Trophoblast cell (in vitro differentiated cells and primary cell): ENCODE measurements around the gene EIF4G1. TPM values are rescaled to one million over a fixed set of nuclear protein-coding genes. Genes with fewer than 3 reads are reported as not detected.
"Not testable (repeated sequence)": the region's sequence is repeated elsewhere in the genome, so short reads cannot be mapped to it uniquely, and the experiment has no call there.

Source experiments
- DNase-seq, 2 donors: peaks; one replicate each; pipeline ENCODE4 v3.0.0-alpha.2; 2016
- H2AFZ ChIP-seq: 2 replicates; pipeline ENCODE4 v1.6.1; 2013; ENCODE audit warnings: low read length, moderate library complexity, mild to moderate bottlenecking; ENCODE audit not compliant: insufficient read depth, poor library complexity
- H2AK5ac ChIP-seq: 2 replicates; pipeline ENCODE4 v1.6.1; 2013; ENCODE audit warnings: mild to moderate bottlenecking, low read length
- H2BK120ac ChIP-seq: 2 replicates; pipeline ENCODE4 v1.6.1; 2013; ENCODE audit warnings: low read length, mild to moderate bottlenecking, moderate library complexity; ENCODE audit not compliant: insufficient read depth, poor library complexity
- H2BK12ac ChIP-seq: 2 replicates; pipeline ENCODE4 v1.6.1; 2013; ENCODE audit warnings: mild to moderate bottlenecking, low read length, moderate library complexity
- H2BK5ac ChIP-seq: 2 replicates; pipeline ENCODE4 v1.6.1; 2013; ENCODE audit warnings: low read length, low read depth, moderate library complexity, mild to moderate bottlenecking; ENCODE audit not compliant: poor library complexity
- H3K14ac ChIP-seq: 2 replicates; pipeline ENCODE4 v1.6.1; 2013; ENCODE audit warnings: mild to moderate bottlenecking, low read length
- H3K18ac ChIP-seq: 2 replicates; pipeline ENCODE4 v1.6.1; 2013; ENCODE audit warnings: mild to moderate bottlenecking, low read length
- H3K23ac ChIP-seq: 2 replicates; pipeline ENCODE4 v1.6.1; 2013; ENCODE audit warnings: low read length
- H3K27ac ChIP-seq: 2 replicates; pipeline ENCODE4 v1.5.1; 2013; ENCODE audit warnings: low read depth, mild to moderate bottlenecking, inconsistent platforms, low read length, moderate library complexity
- H3K27me3 ChIP-seq: 2 replicates; pipeline ENCODE4 v1.6.1; 2013; ENCODE audit warnings: inconsistent platforms, mild to moderate bottlenecking, low read length, moderate library complexity; ENCODE audit not compliant: insufficient read depth
- H3K36me3 ChIP-seq, 2 experiments: 1 replicate in 1 of 2; 2 replicates in 1 of 2; pipeline ENCODE4 v1.6.1; 2013; ENCODE audit warnings: low read length in 2 of 2, mild to moderate bottlenecking in 2 of 2, moderate library complexity in 1 of 2; ENCODE audit not compliant: insufficient read depth in 2 of 2, control insufficient read depth in 1 of 2
- H3K4ac ChIP-seq: 2 replicates; pipeline ENCODE4 v1.6.1; 2013; ENCODE audit warnings: low read depth, mild to moderate bottlenecking, low read length, moderate library complexity
- H3K4me1 ChIP-seq, 2 experiments: 1 replicate in 1 of 2; 2 replicates in 1 of 2; pipeline ENCODE4 v1.6.1; 2013; ENCODE audit warnings: low read length in 2 of 2, mild to moderate bottlenecking in 2 of 2, moderate library complexity in 1 of 2; ENCODE audit not compliant: insufficient read depth in 2 of 2, control insufficient read depth in 1 of 2
- H3K4me2 ChIP-seq: 2 replicates; pipeline ENCODE4 v1.6.1; 2013; ENCODE audit warnings: inconsistent platforms, mild to moderate bottlenecking, low read length, moderate library complexity
- H3K4me3 ChIP-seq: 2 replicates; pipeline ENCODE4 v1.5.1; 2013; ENCODE audit warnings: mild to moderate bottlenecking, low read depth, low read length, inconsistent platforms
- H3K79me1 ChIP-seq: one replicate; pipeline ENCODE4 v1.6.1; 2013; ENCODE audit warnings: low read length
- H3K79me2 ChIP-seq: 2 replicates; pipeline ENCODE4 v1.6.1; 2013; ENCODE audit warnings: low read length, mild to moderate bottlenecking; ENCODE audit not compliant: control insufficient read depth, insufficient read depth, poor library complexity
- H3K9ac ChIP-seq: 2 replicates; pipeline ENCODE4 v1.6.1; 2013; ENCODE audit warnings: mild to moderate bottlenecking, low read length
- H3K9me3 ChIP-seq: 2 replicates; pipeline ENCODE4 v1.6.1; 2013; ENCODE audit warnings: low read depth, mild to moderate bottlenecking, control low read depth, inconsistent platforms, low read length; ENCODE audit not compliant: insufficient read depth
- H4K12ac ChIP-seq: 2 replicates; pipeline ENCODE4 v1.6.1; 2013; ENCODE audit warnings: low read depth, mild to moderate bottlenecking, low read length, moderate library complexity
- H4K8ac ChIP-seq: 2 replicates; pipeline ENCODE4 v1.6.1; 2013; ENCODE audit warnings: low read depth, mild to moderate bottlenecking, low read length, moderate library complexity
- H4K91ac ChIP-seq: one replicate; pipeline ENCODE4 v1.6.1; 2013; ENCODE audit warnings: low read depth, mild to moderate bottlenecking, low read length, moderate library complexity
- WGBS: extraction: QIAGEN DNeasy Blood & Tissue Kit; methylation state at CpG from one replicate; pipeline ENCODE4 v1.1.7; 2013; ENCODE audit warnings: missing lambda C conversion rate; ENCODE audit not compliant: insufficient read length, insufficient coverage; ENCODE audit errors: extremely low coverage; 5-methylcytosine and 5-hydroxymethylcytosine counted together
- polyA plus RNA-seq: library from polyadenylated mRNA; stranded (reverse); fragments of 200-250 nt; gene quantifications from 2 replicates; pipeline ENCODE4 v1.2.3, GENCODE V29; 2013

The EIF4G1 gene, protein sequence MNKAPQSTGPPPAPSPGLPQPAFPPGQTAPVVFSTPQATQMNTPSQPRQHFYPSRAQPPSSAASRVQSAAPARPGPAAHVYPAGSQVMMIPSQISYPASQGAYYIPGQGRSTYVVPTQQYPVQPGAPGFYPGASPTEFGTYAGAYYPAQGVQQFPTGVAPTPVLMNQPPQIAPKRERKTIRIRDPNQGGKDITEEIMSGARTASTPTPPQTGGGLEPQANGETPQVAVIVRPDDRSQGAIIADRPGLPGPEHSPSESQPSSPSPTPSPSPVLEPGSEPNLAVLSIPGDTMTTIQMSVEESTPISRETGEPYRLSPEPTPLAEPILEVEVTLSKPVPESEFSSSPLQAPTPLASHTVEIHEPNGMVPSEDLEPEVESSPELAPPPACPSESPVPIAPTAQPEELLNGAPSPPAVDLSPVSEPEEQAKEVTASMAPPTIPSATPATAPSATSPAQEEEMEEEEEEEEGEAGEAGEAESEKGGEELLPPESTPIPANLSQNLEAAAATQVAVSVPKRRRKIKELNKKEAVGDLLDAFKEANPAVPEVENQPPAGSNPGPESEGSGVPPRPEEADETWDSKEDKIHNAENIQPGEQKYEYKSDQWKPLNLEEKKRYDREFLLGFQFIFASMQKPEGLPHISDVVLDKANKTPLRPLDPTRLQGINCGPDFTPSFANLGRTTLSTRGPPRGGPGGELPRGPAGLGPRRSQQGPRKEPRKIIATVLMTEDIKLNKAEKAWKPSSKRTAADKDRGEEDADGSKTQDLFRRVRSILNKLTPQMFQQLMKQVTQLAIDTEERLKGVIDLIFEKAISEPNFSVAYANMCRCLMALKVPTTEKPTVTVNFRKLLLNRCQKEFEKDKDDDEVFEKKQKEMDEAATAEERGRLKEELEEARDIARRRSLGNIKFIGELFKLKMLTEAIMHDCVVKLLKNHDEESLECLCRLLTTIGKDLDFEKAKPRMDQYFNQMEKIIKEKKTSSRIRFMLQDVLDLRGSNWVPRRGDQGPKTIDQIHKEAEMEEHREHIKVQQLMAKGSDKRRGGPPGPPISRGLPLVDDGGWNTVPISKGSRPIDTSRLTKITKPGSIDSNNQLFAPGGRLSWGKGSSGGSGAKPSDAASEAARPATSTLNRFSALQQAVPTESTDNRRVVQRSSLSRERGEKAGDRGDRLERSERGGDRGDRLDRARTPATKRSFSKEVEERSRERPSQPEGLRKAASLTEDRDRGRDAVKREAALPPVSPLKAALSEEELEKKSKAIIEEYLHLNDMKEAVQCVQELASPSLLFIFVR (N-terminal part only)
- polyA plus RNA-seq, result 441 and 461 TPM in 2 replicates

GRCh38 chr3:184314363-184314699, at the start of gene EIF4G1:
Gene EIF4G1, plus strand, starts transcription at chr3:184314606. Its CDS starts 1,191 bp downstream, at chr3:184315797.
- H3K23ac ChIP-seq, result no peak within 1 kb of the TSS
- H2BK12ac ChIP-seq, result peak within 1 kb of the TSS; percentile 34
- peaks cover 24 to 26% of the 10 kb centered on the region in 2 experiments for H3K36me3 ChIP-seq
- peak within 1 kb of the TSS; percentile 94 for H4K8ac ChIP-seq
- peak within 1 kb of the TSS; percentile 97 for H3K18ac ChIP-seq
- peak within 1 kb of the TSS; percentile 95 for H2BK120ac ChIP-seq
- no peaks in the 10 kb centered on the region for H3K27me3 ChIP-seq
- peak within 1 kb of the TSS; percentile 88 for H3K4me3 ChIP-seq
- peak within 1 kb of the TSS; percentile 92 for H2BK5ac ChIP-seq
- peak within 1 kb of the TSS; percentile 90 for H2AFZ ChIP-seq
- WGBS, result no CpG with 5 or more reads among the region's 40 CpGs
- H3K79me2 ChIP-seq, result peaks cover 33% of the 10 kb centered on the region
- peak within 1 kb of the TSS; percentile 86 for H4K12ac ChIP-seq
- peak within 1 kb of the TSS; percentile 83 for H3K4me2 ChIP-seq
- H3K27ac ChIP-seq, result peak within 1 kb of the TSS; percentile 93
- peaks cover 10 to 14% of the 10 kb centered on the region in 2 experiments for H3K4me1 ChIP-seq
- peak; percentile 93 to 94 for DNase-seq
- peaks cover 12% of the 10 kb centered on the region for H3K79me1 ChIP-seq
- peak within 1 kb of the TSS; percentile 99 for H2AK5ac ChIP-seq
- peak within 1 kb of the TSS; percentile 99 for H4K91ac ChIP-seq
- H3K14ac ChIP-seq, result peak within 1 kb of the TSS; percentile 99
- H3K4ac ChIP-seq, result peak within 1 kb of the TSS; percentile 100
- H3K9ac ChIP-seq, result peak within 1 kb of the TSS; percentile 90
- no peaks in the 10 kb centered on the region for H3K9me3 ChIP-seq

DNA sequence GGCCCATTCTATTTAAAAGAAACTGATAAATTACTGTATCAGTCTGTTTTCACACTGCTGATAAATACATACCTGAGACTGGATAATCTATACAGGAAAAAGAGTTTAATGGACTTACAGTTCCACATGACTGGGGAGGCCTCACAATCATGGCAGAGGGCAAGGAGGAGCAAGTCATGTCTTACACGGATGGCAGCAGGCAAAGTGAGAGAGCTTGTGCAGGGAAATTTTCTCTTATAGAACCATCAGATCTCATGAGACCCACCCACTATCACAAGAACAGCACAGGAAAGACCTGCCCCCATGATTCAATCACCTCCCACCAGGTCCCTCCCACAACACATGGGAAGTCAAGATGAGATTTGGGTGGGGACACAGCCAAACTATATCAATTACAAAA, 47.2 kb upstream of the EIF4G1 start:
- not testable (repeated sequence) for H4K12ac ChIP-seq, H3K4me2 ChIP-seq, H3K9me3 ChIP-seq, DNase-seq, H2AK5ac ChIP-seq, H2BK120ac ChIP-seq, H3K4me3 ChIP-seq, H3K23ac ChIP-seq, H3K4me1 ChIP-seq, H3K79me2 ChIP-seq, H3K18ac ChIP-seq, H4K8ac ChIP-seq, H3K14ac ChIP-seq, H3K36me3 ChIP-seq, H3K79me1 ChIP-seq, H2BK12ac ChIP-seq, H3K9ac ChIP-seq, H3K4ac ChIP-seq, H4K91ac ChIP-seq, H3K27ac ChIP-seq, H2BK5ac ChIP-seq, H2AFZ ChIP-seq
- peaks cover 11% of the 10 kb centered on the region for H3K27me3 ChIP-seq
- no CpG with 5 or more reads among the region's 1 CpG for WGBS

- WGBS, result no CpG with 5 or more reads among the region's 1 CpG
Measured at GRCh38 chr3:184272269-184272668, 42.1 kb upstream of the EIF4G1 start.

GRCh38 chr3:184275381-184275701, 39.1 kb upstream of the EIF4G1 start:
- H2BK120ac ChIP-seq, result no peak overlapping the region
- no peak overlapping the region for H3K9ac ChIP-seq
- peaks cover 25% of the 10 kb centered on the region for H3K27me3 ChIP-seq
- H4K91ac ChIP-seq, result no peak overlapping the region
- H3K79me2 ChIP-seq, result no peaks in the 10 kb centered on the region
- no peak overlapping the region for H3K27ac ChIP-seq
- no peak overlapping the region for H4K8ac ChIP-seq
- no peak overlapping the region for H3K4ac ChIP-seq
- no peak overlapping the region for H3K14ac ChIP-seq
- peaks cover 7% of the 10 kb centered on the region for H3K9me3 ChIP-seq
- no peak overlapping the region for H2BK5ac ChIP-seq
- peak overlapping the region; percentile 55 for H3K4me3 ChIP-seq
- no CpG with 5 or more reads among the region's 12 CpGs for WGBS
- H3K4me2 ChIP-seq, result no peak overlapping the region
- H3K4me1 ChIP-seq, result no peaks in the 10 kb centered on the region
- no peak overlapping the region for H2BK12ac ChIP-seq
- H3K18ac ChIP-seq, result no peak overlapping the region
- H3K36me3 ChIP-seq, result no peaks in the 10 kb centered on the region
- no peak overlapping the region for H4K12ac ChIP-seq
- DNase-seq, result no peak
- no peaks in the 10 kb centered on the region for H3K79me1 ChIP-seq
- H2AFZ ChIP-seq, result no peak overlapping the region
- H2AK5ac ChIP-seq, result no peak overlapping the region
- H3K23ac ChIP-seq, result no peak overlapping the region

More at GRCh38 chr3:184272269-184272668, 42.1 kb upstream of the EIF4G1 start:
- Histone ChIP-seq H4K12ac (no peak overlapping the region), H2BK120ac (no peak overlapping the region), H3K14ac (no peak overlapping the region), H3K36me3 (no peaks in the 10 kb centered on the region), H2AK5ac (no peak overlapping the region), H3K4me2 (no peak overlapping the region), H3K4me3 (no peak overlapping the region), H3K18ac (no peak overlapping the region), H3K27ac (no peak overlapping the region), H4K91ac (no peak overlapping the region), H3K4ac (no peak overlapping the region), H3K23ac (no peak overlapping the region), H2AFZ (no peak overlapping the region), H3K27me3 (peaks cover 20% of the 10 kb centered on the region), H2BK5ac (no peak overlapping the region), H3K79me2 (no peaks in the 10 kb centered on the region), H3K79me1 (no peaks in the 10 kb centered on the region), H2BK12ac (no peak overlapping the region), H4K8ac (no peak overlapping the region), H3K9ac (no peak overlapping the region), H3K4me1 (no peaks in the 10 kb centered on the region), H3K9me3 (peaks cover 7% of the 10 kb centered on the region)
- no peak for DNase-seq
